ENCODE results near the gene CYP2S1. TPM values are rescaled to one million over a fixed set of nuclear protein-coding genes. Genes with fewer than 3 reads are reported as not detected.

CYP2S1 gene
- total and polyA plus RNA-seq, 9 of the 15 experiments (the other 6 are each of a cell fraction or from before 2014, with no cell fraction given): 0.07 to 1.9 (median 0.41) TPM

DNA sequence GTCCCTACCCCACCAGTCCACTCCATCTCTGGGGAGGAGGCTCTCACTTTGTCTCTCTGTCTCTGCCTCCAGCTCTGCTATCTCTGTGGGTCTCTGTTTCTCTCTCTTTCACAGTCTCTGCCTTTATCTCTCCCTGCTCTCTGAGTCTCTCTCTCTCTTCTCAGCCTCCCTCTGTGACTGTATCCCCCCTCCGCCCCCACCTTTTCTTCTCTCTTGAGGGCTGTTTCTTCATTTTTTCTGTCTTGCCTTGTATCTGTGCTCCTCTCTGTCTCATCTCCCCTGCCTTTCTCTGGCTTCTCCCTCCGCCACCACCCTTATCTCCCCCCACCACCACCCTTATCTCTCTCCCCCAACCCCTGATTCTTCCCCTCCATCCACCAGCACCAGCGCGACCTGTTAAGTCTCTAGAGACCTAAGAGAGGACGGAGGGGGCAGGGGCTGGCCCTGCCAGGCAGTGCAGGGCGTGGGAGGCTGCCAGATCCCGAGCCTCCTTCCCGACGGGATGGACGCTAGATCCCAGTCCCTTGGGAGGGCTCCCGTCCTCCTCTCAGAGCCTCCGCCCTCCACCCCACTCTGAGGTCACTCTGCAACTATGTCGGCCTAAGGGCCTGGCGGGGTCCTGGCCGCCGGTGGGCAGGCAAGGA is 27.0 kb downstream of the CYP2S1 start (continued):
- TF ChIP-seq, protein P1, sequence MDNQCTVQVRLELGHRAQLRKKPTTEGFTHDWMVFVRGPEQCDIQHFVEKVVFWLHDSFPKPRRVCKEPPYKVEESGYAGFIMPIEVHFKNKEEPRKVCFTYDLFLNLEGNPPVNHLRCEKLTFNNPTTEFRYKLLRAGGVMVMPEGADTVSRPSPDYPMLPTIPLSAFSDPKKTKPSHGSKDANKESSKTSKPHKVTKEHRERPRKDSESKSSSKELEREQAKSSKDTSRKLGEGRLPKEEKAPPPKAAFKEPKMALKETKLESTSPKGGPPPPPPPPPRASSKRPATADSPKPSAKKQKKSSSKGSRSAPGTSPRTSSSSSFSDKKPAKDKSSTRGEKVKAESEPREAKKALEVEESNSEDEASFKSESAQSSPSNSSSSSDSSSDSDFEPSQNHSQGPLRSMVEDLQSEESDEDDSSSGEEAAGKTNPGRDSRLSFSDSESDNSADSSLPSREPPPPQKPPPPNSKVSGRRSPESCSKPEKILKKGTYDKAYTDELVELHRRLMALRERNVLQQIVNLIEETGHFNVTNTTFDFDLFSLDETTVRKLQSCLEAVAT (IDR thresholded peaks at IDR 0.05): peak; percentile 19 to 78; a peak in 1 of 4 replicates
- TF ChIP-seq MAFK (IDR thresholded peaks at IDR 0.05; ENCODE audit: low read length) (no peak), KHSRP (IDR thresholded peaks at IDR 0.05) (no peak), ZNF316 (IDR thresholded peaks at IDR 0.05) (no peak), HDAC8 (tag; IDR thresholded peaks at IDR 0.05) (no peak), BRF1 (IDR thresholded peaks at IDR 0.05; ENCODE audit: borderline replicate concordance, extremely low read depth, insufficient read length) (no peak), ATF7 (IDR thresholded peaks at IDR 0.05) (no peak), TCFL5 (CRISPR knock-in tag; conservative IDR thresholded peaks at IDR 0.05) (no peak), XRCC3 (IDR thresholded peaks at IDR 0.05) (no peak), FOXA1 (IDR thresholded peaks at IDR 0.05; ENCODE audit: borderline replicate concordance) (no peak), TBL1XR1 (IDR thresholded peaks at IDR 0.05; ENCODE audit: low read length in 2 of 2) (no peak), HNRNPUL1 (IDR thresholded peaks at IDR 0.05; ENCODE audit: low read length) (no peak), ZNF212 (CRISPR knock-in tag; IDR thresholded peaks at IDR 0.05) (no peak), ZNF3 (CRISPR knock-in tag; IDR thresholded peaks at IDR 0.05) (no peak), ETV5 (CRISPR knock-in tag; IDR thresholded peaks at IDR 0.05; ENCODE audit: low read depth) (no peak), BMI1 (IDR thresholded peaks at IDR 0.05; ENCODE audit: low read length) (no peak), SETDB1 (IDR thresholded peaks at IDR 0.05; ENCODE audit: low read length) (no peak), MAFF (IDR thresholded peaks at IDR 0.05; ENCODE audit: low read length) (no peak), ZNF41 (CRISPR knock-in tag; conservative IDR thresholded peaks at IDR 0.05) (no peak), KAT8 (IDR thresholded peaks at IDR 0.05; ENCODE audit: low read depth) (no peak), SAFB2 (IDR thresholded peaks at IDR 0.05; ENCODE audit: borderline replicate concordance, low read depth, low read length, severe bottlenecking) (no peak), E2F3 (CRISPR knock-in tag; IDR thresholded peaks at IDR 0.05) (no peak), RBM22 (IDR thresholded peaks at IDR 0.05; ENCODE audit: low read depth, low read length, poor library complexity, severe bottlenecking) (no peak), POLR2A (conservative IDR thresholded peaks at IDR 0.05) (no peak), ZNF24 (IDR thresholded peaks at IDR 0.05) (no peak)
- TF ChIP-seq, protein P2, sequence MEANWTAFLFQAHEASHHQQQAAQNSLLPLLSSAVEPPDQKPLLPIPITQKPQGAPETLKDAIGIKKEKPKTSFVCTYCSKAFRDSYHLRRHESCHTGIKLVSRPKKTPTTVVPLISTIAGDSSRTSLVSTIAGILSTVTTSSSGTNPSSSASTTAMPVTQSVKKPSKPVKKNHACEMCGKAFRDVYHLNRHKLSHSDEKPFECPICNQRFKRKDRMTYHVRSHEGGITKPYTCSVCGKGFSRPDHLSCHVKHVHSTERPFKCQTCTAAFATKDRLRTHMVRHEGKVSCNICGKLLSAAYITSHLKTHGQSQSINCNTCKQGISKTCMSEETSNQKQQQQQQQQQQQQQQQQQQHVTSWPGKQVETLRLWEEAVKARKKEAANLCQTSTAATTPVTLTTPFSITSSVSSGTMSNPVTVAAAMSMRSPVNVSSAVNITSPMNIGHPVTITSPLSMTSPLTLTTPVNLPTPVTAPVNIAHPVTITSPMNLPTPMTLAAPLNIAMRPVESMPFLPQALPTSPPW (CRISPR knock-in tag; IDR thresholded peaks at IDR 0.05): peak; percentile 84
- TF ChIP-seq, protein P3, sequence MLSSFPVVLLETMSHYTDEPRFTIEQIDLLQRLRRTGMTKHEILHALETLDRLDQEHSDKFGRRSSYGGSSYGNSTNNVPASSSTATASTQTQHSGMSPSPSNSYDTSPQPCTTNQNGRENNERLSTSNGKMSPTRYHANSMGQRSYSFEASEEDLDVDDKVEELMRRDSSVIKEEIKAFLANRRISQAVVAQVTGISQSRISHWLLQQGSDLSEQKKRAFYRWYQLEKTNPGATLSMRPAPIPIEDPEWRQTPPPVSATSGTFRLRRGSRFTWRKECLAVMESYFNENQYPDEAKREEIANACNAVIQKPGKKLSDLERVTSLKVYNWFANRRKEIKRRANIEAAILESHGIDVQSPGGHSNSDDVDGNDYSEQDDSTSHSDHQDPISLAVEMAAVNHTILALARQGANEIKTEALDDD (IDR thresholded peaks at IDR 0.05): no peak
- TF ChIP-seq, protein P4, sequence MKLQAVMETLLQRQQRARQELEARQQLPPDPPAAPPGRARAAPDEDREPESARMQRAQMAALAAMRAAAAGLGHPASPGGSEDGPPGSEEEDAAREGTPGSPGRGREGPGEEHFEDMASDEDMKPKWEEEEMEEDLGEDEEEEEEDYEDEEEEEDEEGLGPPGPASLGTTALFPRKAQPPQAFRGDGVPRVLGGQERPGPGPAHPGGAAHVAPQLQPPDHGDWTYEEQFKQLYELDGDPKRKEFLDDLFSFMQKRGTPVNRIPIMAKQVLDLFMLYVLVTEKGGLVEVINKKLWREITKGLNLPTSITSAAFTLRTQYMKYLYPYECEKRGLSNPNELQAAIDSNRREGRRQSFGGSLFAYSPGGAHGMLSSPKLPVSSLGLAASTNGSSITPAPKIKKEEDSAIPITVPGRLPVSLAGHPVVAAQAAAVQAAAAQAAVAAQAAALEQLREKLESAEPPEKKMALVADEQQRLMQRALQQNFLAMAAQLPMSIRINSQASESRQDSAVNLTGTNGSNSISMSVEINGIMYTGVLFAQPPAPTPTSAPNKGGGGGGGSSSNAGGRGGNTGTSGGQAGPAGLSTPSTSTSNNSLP (IDR thresholded peaks at IDR 0.05; ENCODE audit: borderline replicate concordance, low read depth, low read length): no peak
